Right renal pelvis (tissue), 4 donors: ENCODE measurements around the gene PCDHB3. TPM values are rescaled to one million over a fixed set of nuclear protein-coding genes. Genes with fewer than 3 reads are reported as not detected.
"Not testable (repeated sequence)": the region's sequence is repeated elsewhere in the genome, so short reads cannot be mapped to it uniquely, and the experiment has no call there.

Source experiments
- DNase-seq, 4 donors: peaks; one replicate each; pipeline ENCODE4 v3.0.0-alpha.2; 2013; ENCODE audit warnings: low read depth in 4 of 4, low spot score in 3 of 4, missing footprints in 1 of 4
- polyA plus RNA-seq, 4 donors: library from polyadenylated mRNA; unstranded; fragments of 120-200 nt; gene quantifications; one replicate each; pipeline ENCODE4 v1.2.1, GENCODE V29; 2013; ENCODE audit not compliant: insufficient read length in 4 of 4

Gene PCDHB3
- 1 to 10 TPM; 2.5 to 4.7 (median 3.4) TPM for polyA plus RNA-seq

GRCh38 chr5:141100243-141100805 lies at the start of gene PCDHB3:
Gene PCDHB3, plus strand, starts transcription at chr5:141100473. Its CDS starts 177 bp downstream, at chr5:141100650.
- DNase-seq, result no peak

DNA sequence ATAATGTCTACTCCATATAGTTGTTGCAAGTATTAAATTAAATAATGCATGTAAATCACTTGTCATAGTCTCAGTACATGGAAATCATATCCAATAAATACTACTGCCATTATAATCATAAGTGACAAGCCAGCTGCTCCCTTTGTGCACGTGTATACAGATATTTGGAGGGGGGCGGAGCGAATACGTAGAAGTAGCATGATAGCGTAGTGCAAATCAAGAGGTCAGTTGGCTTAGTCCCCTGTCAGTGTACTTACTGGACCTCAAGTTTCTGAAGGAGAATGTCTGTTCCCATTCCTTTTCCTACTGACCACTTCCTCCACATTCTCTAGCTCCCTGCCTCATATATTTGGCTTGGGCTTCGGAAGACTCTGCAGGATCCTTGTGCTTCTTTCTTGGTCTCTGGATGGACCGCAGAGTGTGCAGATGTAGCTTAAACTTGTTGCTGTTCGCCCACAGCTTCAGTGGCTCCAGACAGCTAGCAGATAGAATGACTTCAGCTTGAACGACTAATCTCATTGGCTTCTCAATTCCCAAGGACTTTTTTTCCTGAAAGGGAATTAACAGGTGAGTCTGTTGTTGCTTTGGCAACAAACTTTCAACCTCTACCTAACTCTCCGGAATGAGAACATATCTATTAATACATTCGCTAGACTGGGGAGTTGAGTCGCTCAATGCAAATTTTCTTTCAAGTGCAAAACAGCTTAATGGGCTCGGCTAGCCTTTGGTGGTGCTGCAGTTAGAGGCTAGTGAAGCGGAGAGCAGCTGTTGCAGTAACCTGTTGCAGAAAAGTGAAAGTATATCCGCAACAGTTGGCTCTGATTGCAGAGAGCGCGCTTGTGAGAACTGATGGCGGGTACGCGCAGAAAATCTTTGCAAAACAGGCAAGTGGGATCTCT lies 49.4 kb upstream of the PCDHB3 start, which contains the start of gene PCDHB1:
Gene PCDHB1, plus strand, starts transcription at position 753 of the 899 bp plus-strand sequence. Its CDS starts 97 bp downstream, at position 850.
- DNase-seq, result peak in 1 of 4 donors; percentile 2

DNA sequence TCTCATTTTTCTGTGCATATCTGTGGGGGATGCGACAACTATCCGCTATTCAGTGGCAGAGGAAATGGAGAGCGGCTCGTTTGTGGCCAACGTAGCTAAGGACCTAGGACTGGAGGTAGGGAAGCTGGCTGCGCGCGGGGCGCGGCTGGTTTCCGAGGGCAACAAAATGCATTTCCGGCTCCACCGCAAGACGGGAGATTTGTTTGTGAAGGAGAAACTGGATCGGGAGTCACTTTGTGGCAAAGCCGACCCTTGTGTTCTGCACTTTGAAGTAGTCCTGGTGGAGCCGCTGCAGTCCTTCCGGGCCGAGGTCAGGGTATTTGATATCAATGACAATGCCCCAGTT lies 48.8 kb upstream of the PCDHB3 start:
- peak in 1 of 4 donors; percentile 4 for DNase-seq

GRCh38 chr5:141077826-141078225 lies 22.4 kb upstream of the PCDHB3 start:
- no peak for DNase-seq

DNA sequence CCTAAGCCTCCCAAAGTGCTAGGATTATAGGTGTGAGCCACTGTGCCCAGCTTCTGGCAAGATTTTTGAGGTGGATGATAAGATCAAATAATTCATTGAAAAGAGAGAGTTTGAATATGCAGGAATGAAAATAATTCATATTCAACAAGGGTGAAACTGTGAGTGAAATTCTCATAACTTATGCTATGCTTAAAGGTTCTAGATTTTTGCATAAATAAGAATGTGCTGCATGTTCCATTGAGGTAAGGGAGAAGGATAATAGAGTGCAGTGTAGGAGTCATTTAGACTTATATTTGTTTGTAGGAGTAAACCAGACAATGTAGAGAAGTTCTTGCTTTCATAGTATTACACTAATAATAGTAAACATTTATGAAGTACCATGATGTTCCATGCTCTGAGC lies 18.0 kb upstream of the PCDHB3 start:
- no peak for DNase-seq

DNA sequence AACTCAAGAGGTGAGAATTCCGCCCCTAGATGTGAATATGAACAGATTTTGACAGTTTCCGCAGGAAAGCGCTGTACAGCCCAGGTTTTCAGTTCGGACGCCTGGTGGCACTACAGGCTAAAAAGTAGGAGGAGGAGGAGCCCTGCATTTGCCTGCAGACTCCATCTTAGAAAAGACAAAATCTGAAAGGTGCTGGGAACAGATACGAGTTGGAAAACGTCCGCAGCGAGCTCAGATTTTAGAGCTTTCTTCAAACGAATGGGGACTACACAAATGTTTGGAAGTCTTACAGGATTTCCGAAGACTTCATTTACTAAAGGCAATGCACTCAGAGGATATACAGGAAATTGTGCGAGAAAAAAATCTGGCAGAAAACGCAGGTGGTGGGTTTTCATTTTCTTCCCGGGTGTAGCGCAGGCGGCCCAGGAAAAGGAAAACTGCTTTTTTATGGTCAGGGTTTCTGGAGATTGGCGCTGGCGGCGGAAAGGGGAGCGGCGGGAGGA lies 15.7 kb upstream of the PCDHB3 start:
- DNase-seq, result peak in 1 of 4 donors; percentile 8

- no peak for DNase-seq
Observed at GRCh38 chr5:141094481-141095262, 5.6 kb upstream of the PCDHB3 start, which contains the start of gene PCDHB2. Gene PCDHB2, plus strand, starts transcription at chr5:141094615. Its CDS starts 176 bp downstream, at chr5:141094791.

- no peak for DNase-seq
Observed at GRCh38 chr5:141095263-141095641, 5.0 kb upstream of the PCDHB3 start.

DNA sequence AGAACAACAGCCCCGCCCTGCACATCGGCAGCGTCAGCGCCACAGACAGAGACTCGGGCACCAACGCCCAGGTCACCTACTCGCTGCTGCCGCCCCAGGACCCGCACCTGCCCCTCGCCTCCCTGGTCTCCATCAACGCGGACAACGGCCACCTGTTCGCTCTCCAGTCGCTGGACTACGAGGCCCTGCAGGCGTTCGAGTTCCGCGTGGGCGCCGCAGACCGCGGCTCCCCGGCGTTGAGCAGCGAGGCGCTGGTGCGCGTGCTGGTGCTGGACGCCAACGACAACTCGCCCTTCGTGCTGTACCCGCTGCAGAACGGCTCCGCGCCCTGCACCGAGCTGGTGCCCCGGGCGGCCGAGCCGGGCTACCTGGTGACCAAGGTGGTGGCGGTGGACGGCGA lies 4.1 kb upstream of the PCDHB3 start:
- not testable (repeated sequence) for DNase-seq

GRCh38 chr5:141096586-141096985 lies 3.7 kb upstream of the PCDHB3 start:
- not testable (repeated sequence) for DNase-seq

- DNase-seq, result no peak
Observed at GRCh38 chr5:141101059-141101458, 786 bp downstream of the PCDHB3 start.

DNA sequence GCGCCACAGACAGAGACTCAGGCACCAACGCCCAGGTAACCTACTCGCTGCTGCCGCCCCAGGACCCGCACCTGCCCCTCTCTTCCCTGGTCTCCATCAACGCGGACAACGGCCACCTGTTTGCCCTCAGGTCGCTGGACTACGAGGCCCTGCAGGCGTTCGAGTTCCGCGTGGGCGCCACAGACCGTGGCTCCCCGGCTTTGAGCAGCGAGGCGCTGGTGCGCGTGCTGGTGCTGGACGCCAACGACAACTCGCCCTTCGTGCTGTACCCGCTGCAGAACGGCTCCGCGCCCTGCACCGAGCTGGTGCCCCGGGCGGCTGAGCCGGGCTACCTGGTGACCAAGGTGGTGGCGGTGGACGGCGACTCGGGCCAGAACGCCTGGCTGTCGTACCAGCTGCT lies 1.8 kb downstream of the PCDHB3 start:
- not testable (repeated sequence) for DNase-seq

GRCh38 chr5:141102471-141102870 lies 2.2 kb downstream of the PCDHB3 start:
- DNase-seq, result not testable (repeated sequence)

DNA sequence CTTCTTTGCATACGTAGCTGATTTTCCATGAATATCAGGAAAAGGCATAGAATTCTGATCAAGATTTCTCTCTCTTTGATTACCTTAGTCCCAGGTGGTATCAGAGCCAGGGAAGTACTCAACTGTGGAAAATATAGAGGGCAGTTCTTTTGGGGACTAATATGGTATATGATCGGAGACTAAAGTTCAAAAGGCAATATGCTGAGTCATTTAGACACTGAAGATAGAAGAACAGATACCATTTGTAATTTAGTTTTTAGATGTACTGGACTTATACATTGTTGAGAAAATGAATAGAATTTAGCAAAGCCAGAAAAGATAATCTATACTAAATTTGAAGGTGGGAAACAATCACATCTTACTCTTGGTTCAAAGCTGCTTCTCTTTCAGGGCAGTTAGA lies 5.1 kb downstream of the PCDHB3 start:
- no peak for DNase-seq

DNA sequence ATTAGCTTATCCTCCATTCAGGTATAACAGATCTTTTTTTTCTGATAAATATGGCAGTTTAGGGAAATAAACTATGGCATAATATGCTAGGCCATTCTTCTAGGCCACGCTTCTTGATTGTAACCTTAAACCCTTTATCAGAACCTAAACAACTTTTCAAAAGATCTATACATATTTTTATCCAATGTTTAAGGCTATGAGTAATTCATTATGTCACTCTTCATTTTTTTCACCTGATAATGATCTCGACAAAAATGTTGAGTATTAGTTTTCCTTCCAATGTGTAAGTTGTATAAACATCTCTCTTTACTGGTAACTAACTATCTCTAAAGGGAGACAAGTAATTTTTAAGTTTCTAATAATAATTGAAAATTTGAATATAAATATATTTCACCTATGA lies 19.0 kb downstream of the PCDHB3 start:
- no peak for DNase-seq

GRCh38 chr5:141121563-141121962 lies 21.3 kb downstream of the PCDHB3 start, which contains the start of gene PCDHB4:
Gene PCDHB4, plus strand, starts transcription at chr5:141121818. Its CDS starts 181 bp downstream, at chr5:141121999.
- no peak for DNase-seq

DNA sequence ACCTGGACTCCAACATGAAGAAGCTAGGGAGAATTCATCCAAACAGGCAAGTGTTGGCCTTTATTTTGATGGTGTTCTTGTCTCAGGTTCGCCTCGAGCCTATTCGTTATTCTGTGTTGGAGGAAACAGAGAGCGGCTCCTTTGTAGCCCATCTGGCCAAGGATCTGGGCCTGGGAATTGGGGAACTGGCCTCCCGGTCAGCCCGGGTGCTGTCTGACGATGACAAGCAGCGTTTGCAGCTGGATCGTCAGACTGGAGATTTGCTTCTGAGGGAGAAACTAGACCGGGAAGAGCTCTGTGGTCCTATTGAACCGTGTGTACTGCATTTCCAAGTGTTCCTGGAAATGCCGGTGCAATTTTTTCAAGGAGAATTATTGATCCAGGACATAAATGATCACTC lies 21.7 kb downstream of the PCDHB3 start:
- no peak for DNase-seq

GRCh38 chr5:141123396-141124135 lies 23.3 kb downstream of the PCDHB3 start:
- not testable (repeated sequence) for DNase-seq

DNA sequence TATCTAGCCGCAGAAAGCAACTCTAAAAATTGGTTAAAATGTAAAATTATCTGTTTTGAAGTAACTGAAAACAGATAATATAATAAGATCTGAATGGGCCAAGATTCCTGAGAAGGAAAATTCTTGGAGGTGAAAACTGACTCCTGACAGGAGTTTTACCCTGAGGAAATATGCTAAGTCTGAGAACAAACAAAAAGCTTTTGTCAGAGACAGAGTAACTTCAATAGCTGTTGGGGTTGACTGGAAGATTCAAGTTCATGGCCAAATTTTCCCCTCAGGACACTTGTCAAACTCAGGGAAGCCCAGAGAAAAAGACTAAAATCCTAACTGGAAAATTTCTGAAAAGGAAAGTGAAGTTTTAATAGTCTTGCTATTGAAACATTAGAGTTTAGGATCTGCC lies 27.0 kb downstream of the PCDHB3 start:
- no peak for DNase-seq
